HG02970 (cell line): Measurements from ENCODE around the gene FAAP24.
"Not testable (repeated sequence)": the region's sequence is repeated elsewhere in the genome, so short reads cannot be mapped to it uniquely, and the experiment has no call there.

ENCODE experiments used
- ATAC-seq: cut with Tn5 transposase; IDR thresholded peaks from one replicate; pipeline ENCODE4 v1.9.1; 2021; ENCODE audit warnings: mild to moderate bottlenecking, moderate library complexity, moderate number of reproducible peaks; ENCODE audit not compliant: unreplicated experiment, low FRiP score

The FAAP24 gene

GRCh38 chr19:32997716-32998355 is 25.8 kb downstream of the FAAP24 start:
- ATAC-seq: no peak

- no peak for ATAC-seq
These were observed 26.7 kb downstream of the FAAP24 start for GRCh38 chr19:32998722-32999121.

GRCh38 chr19:33000510-33000909 is 28.5 kb downstream of the FAAP24 start:
- no peak for ATAC-seq

GRCh38 chr19:33000910-33001309 is 28.9 kb downstream of the FAAP24 start:
- no peak for ATAC-seq

- ATAC-seq: not testable (repeated sequence)
These were observed 30.3 kb downstream of the FAAP24 start for GRCh38 chr19:33002126-33002865.

GRCh38 chr19:33003424-33004024 is 31.5 kb downstream of the FAAP24 start:
- ATAC-seq: not testable (repeated sequence)

- ATAC-seq: no peak
These were observed 33.4 kb downstream of the FAAP24 start for GRCh38 chr19:33005440-33005839.

- ATAC-seq: no peak
These were observed 36.7 kb downstream of the FAAP24 start for GRCh38 chr19:33008738-33009137.

- not testable (repeated sequence) for ATAC-seq
These were observed 38.8 kb downstream of the FAAP24 start for GRCh38 chr19:33010891-33011290.

- no peak for ATAC-seq
These were observed 50.6 kb downstream of the FAAP24 start for GRCh38 chr19:33022472-33023116.

- ATAC-seq: no peak
These were observed 52.4 kb downstream of the FAAP24 start for GRCh38 chr19:33024398-33024797.

GRCh38 chr19:33025468-33026238 is 53.6 kb downstream of the FAAP24 start:
- ATAC-seq: not testable (repeated sequence)

- not testable (repeated sequence) for ATAC-seq
These were observed 54.6 kb downstream of the FAAP24 start for GRCh38 chr19:33026602-33027001.
